ENCODE results near the gene CLDN16.

GRCh38 chr3:190352861-190353457 is 35.0 kb upstream of the CLDN16 start:
- no peak for TF ChIP-seq CTCF (IDR thresholded peaks at IDR 0.05 in 2 of 3, conservative IDR thresholded peaks at IDR 0.05 in 1 of 3; ENCODE audit: borderline replicate concordance in 1 of 3, insufficient read depth in 1 of 3, low read depth in 2 of 3, low read length in 2 of 3)
- TF ChIP-seq CEBPB (IDR thresholded peaks at IDR 0.05; ENCODE audit: low read depth), result no peak
- no peak for TF ChIP-seq EZH2phosphoT487 (IDR thresholded peaks at IDR 0.05; ENCODE audit: borderline replicate concordance)
- TF ChIP-seq POLR2A (IDR thresholded peaks at IDR 0.05; ENCODE audit: borderline replicate concordance, extremely low read depth, insufficient read depth, insufficient read length), result no peak
- no peak for TF ChIP-seq ZFX (IDR thresholded peaks at IDR 0.05)

Measured in HCT116 (cell line).